ENCODE data around the gene TSPAN15. TPM values are rescaled to one million over a fixed set of nuclear protein-coding genes. Genes with fewer than 3 reads are reported as not detected.

The TSPAN15 gene
- total and polyA plus RNA-seq, 2 experiments from 2014 or later, result 252 to 289 TPM

- no peaks in the 10 kb centered on the region for H3K27me3 ChIP-seq
- no peak for TF ChIP-seq CTCF (IDR thresholded peaks at IDR 0.05; ENCODE audit: low read depth, low read length)
- H3K9me3 ChIP-seq (ENCODE audit: low read depth), result no peaks in the 10 kb centered on the region
- H3K27ac ChIP-seq, result no peak overlapping the region
- H3K4me1 ChIP-seq (ENCODE audit: low read depth), result peaks cover 16% of the 10 kb centered on the region
- DNase-seq (ENCODE audit: low read depth in 1 of 2, low spot score in 1 of 2), result no peak
- peaks cover 21% of the 10 kb centered on the region for H3K36me3 ChIP-seq
- H3K4me3 ChIP-seq, result no peak overlapping the region
These were observed 48.7 kb downstream of the TSPAN15 start for GRCh38 chr10:69499726-69500689.

GRCh38 chr10:69500864-69501468 lies 49.7 kb downstream of the TSPAN15 start:
- Histone ChIP-seq H3K4me1 (ENCODE audit: low read depth) (peaks cover 16% of the 10 kb centered on the region), H3K27ac (no peak overlapping the region), H3K9me3 (ENCODE audit: low read depth) (no peaks in the 10 kb centered on the region), H3K4me3 (no peak overlapping the region), H3K27me3 (no peaks in the 10 kb centered on the region), H3K36me3 (peaks cover 16% of the 10 kb centered on the region)
- TF ChIP-seq CTCF (IDR thresholded peaks at IDR 0.05; ENCODE audit: low read depth, low read length), result no peak
- no peak for DNase-seq (ENCODE audit: low read depth in 1 of 2, low spot score in 1 of 2)

- Histone ChIP-seq H3K4me3 (no peak overlapping the region), H3K4me1 (ENCODE audit: low read depth) (peaks cover 16% of the 10 kb centered on the region), H3K27me3 (no peaks in the 10 kb centered on the region), H3K27ac (no peak overlapping the region), H3K36me3 (peaks cover 14% of the 10 kb centered on the region), H3K9me3 (ENCODE audit: low read depth) (no peaks in the 10 kb centered on the region)
- DNase-seq (ENCODE audit: low read depth in 1 of 2, low spot score in 1 of 2), result no peak
- TF ChIP-seq CTCF (IDR thresholded peaks at IDR 0.05; ENCODE audit: low read depth, low read length), result no peak
These were observed 50.4 kb downstream of the TSPAN15 start for GRCh38 chr10:69501657-69502056.

GRCh38 chr10:69502589-69502988 lies 51.3 kb downstream of the TSPAN15 start:
- Histone ChIP-seq H3K36me3 (peaks cover 7% of the 10 kb centered on the region), H3K4me1 (ENCODE audit: low read depth) (peaks cover 11% of the 10 kb centered on the region), H3K27me3 (no peaks in the 10 kb centered on the region), H3K27ac (no peak overlapping the region), H3K4me3 (no peak overlapping the region), H3K9me3 (ENCODE audit: low read depth) (no peaks in the 10 kb centered on the region)
- TF ChIP-seq CTCF (IDR thresholded peaks at IDR 0.05; ENCODE audit: low read depth, low read length), result no peak
- DNase-seq (ENCODE audit: low read depth in 1 of 2, low spot score in 1 of 2), result no peak

GRCh38 chr10:69503001-69503895 lies 52.0 kb downstream of the TSPAN15 start:
- TF ChIP-seq CTCF (IDR thresholded peaks at IDR 0.05; ENCODE audit: low read depth, low read length), result no peak
- Histone ChIP-seq H3K4me3 (no peak overlapping the region), H3K27me3 (no peaks in the 10 kb centered on the region), H3K27ac (no peak overlapping the region), H3K9me3 (ENCODE audit: low read depth) (no peaks in the 10 kb centered on the region), H3K36me3 (peaks cover 6% of the 10 kb centered on the region), H3K4me1 (ENCODE audit: low read depth) (peaks cover 4% of the 10 kb centered on the region)
- no peak for DNase-seq (ENCODE audit: low read depth in 1 of 2, low spot score in 1 of 2)
